Right lobe of liver (tissue), 4 donors: ENCODE results near the gene NF1.

Experiments used
- CTCF ChIP-seq, 4 donors: fragments of 200-600 bp in 3 of 4; fragments of 450-650 bp in 1 of 4; IDR thresholded peaks; one replicate each; pipeline versions ENCODE4 v1.5.1 to v1.8.0; 2016 to 2022; ENCODE audit warnings: antibody characterized with exemption in 4 of 4, mild to moderate bottlenecking in 2 of 4
- POLR2A ChIP-seq: fragments of 450-650 bp; IDR thresholded peaks from one replicate; pipeline ENCODE4 v1.6.1; 2017; ENCODE audit warnings: antibody characterized with exemption, mild to moderate bottlenecking
- donor health status: DM: no; HTN: no; CAD: no.
- donor health status: DM: no; HTN: no; CAD: no.
- donor health status: DM: no; HTN: yes; CAD: no.

DNA sequence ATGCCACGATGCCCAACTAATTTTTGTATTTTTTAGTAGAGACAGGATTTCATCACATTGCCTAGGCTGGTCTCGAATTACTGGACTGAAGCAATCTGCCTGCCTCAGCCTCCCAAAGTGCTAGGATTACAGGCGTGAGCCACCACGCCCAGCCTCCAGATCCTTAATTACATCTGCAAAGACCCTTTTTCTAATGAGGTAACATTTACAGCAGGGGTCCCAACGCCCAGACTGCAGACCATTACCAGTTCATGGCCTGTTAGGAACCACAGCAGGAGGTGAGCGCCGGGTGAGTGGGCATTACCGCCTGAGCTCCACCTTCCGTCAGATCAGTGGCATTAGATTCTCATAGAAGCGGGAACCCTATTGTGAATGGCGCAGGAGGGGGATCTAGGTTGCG is 292.7 kb downstream of the NF1 start:
- no peak for TF ChIP-seq CTCF (IDR thresholded peaks at IDR 0.05)
- no peak for TF ChIP-seq POLR2A
